SU-DHL-6 (cell line): ENCODE measurements around the gene TRIM32.

Experiments used
- CTCF ChIP-seq: fragments of 200-600 bp; sonication (generic); IDR thresholded peaks from one replicate; pipeline ENCODE4 v1.5.1; 2017; ENCODE audit warnings: antibody characterized with exemption, mild to moderate bottlenecking, low read length, moderate library complexity; ENCODE audit not compliant: insufficient read depth, poor library complexity, severe bottlenecking
- EZH2phosphoT487 ChIP-seq: fragments of 200-600 bp; sonication (generic), shearing (Covaris generic); conservative IDR thresholded peaks from 2 replicates; pipeline ENCODE4 v1.6.1; 2018; ENCODE audit warnings: mild to moderate bottlenecking, antibody characterized with exemption, low read length, moderate library complexity, mixed read lengths

- TF ChIP-seq CTCF, result no peak
- TF ChIP-seq EZH2phosphoT487, result no peak
Measured at GRCh38 chr9:116736399-116737151, 49.5 kb downstream of the TRIM32 start.
